HG03460 (cell line): ENCODE data around the gene GOLGA6L10.
A peak's percentile ranks its signal among the peaks of the same experiment; 100 is the strongest.
"Not testable (repeated sequence)": the region's sequence is repeated elsewhere in the genome, so short reads cannot be mapped to it uniquely, and the experiment has no call there.

Source experiments
- ATAC-seq: cut with Tn5 transposase; IDR thresholded peaks from one replicate; pipeline ENCODE4 v1.9.1; 2021; ENCODE audit not compliant: unreplicated experiment

The GOLGA6L10 gene, protein sequence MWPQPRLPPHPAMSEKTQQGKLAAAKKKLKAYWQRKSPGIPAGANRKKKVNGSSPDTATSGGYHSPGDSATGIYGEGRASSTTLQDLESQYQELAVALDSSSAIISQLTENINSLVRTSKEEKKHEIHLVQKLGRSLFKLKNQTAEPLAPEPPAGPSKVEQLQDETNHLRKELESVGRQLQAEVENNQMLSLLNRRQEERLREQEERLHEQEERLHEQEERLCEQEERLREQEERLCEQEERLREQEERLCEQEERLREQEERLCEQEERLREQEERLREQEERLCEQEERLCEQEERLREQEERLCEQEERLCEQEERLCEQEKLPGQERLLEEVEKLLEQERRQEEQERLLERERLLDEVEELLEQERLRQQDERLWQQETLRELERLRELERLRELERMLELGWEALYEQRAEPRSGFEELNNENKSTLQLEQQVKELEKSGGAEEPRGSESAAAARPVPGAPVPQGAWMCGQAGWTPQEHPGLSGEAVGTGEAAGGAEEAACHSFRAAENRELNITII

DNA sequence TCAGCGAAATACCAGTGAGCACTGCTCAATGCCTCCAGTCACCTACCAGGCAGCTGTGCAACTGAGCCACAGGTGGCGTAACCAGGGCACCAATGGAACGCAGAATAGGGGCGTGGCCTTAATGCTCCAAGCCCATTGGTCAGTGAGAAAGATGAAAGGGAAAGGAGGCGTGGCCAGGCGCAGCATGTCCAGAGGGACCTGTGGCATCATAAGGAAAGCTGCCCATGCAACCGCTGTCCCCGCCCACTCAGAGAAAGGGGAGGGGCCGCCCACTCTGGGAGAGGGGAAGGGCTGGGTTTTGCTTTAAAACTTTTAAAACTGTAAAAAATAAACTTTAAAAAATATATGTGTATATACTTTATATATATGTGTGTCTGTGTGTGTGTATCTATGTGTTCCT, at the start of gene GOLGA6L10:
Gene GOLGA6L10, minus strand, starts transcription at position 101 of the 400 bp plus-strand sequence. Its CDS starts 100 bp downstream, at position 1.
- ATAC-seq = not testable (repeated sequence)

DNA sequence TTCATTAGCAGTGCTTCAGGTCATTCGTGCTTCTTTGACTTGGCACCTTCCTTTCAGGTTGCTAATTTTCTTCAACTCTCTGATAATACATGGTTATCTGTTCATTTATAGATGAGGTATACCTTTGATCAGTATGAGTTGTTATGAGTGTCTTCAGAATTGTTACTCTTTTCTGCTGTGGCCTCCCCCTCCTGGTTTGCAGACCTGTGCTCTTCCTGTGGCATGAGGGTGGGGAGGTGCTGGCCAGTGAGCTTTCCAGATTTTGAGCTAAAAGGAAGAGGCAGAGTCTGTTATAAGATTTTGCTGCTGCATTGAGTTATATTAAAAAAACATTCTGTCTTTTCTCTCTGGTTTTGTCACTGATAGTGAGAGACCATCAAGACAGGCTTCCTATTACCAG, 49.5 kb upstream of the GOLGA6L10 start:
- ATAC-seq = peak; percentile 42

DNA sequence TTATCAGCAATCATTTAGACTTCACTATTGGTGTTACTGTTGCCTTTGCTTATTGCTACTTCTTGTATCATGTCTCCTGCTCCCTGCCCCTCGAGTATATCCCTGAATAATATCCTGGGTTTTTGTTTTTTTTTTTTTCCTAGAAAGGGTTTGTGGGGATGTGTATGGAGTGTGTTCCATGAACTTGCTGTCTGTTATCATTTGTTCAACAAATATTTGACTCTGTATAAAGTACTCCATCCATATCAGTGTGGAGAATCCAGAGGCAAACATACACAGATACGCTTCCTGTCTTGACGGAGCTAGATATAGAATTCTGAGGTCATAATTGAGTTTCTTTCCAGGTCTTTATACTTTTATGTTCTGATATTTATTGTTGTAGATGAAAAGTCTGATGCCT, 48.5 kb upstream of the GOLGA6L10 start:
- no peak for ATAC-seq

DNA sequence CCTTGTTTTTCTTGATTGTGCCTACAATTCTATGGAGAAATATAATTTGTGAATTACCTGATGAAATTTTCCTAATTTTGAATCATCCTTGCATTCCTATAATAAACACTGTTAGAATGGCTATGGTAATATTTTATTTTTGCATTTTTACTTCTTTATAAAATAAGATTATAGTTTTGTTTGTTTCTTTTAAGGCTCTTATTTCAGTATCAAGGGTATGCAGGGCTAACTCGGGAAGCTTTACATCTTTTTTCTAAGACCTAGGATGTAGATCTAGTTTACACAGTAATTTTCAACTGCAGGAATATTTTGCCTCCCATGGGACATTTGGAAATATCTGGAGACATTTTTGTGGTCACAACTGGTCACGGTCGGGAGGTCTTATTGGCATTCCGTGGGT, 46.5 kb upstream of the GOLGA6L10 start:
- not testable (repeated sequence) for ATAC-seq

DNA sequence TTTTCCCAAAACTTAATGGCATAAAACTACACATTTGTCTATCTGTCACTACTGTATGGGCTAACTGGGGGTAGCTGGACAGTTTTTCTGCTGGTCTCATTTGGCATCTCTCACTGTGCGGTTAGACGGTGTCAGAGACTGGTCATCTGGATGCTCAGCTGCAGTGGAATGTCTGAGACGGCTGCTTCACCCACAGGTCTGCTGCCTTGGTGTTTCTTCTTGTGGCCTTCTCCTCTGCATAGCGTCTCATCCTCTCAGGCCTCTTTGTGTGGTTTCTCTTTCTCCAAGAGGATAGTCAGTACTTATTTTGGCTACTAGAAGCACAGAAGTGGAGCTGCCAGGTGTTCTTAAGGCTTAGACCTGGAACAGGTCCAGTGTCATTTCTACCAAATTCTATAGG, 44.4 kb upstream of the GOLGA6L10 start:
- ATAC-seq = no peak

DNA sequence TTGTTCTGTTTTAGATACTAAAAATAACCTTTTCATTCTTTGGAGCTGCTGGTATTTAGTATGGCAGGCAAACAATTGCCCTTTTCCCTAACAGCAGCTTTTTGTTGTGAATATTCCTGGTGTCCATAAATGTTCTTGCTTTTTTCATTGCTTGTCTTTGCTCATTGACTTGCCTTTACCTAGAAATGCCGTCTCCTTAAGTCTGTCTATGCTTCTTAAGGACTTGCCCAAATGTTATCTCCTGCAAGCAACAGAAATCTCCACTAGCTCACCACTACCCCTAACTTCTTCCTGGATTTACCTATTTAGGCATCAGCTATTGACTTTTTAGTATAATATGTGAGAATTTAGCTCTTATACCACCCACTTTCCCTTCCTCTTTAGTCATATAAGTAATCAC, 42.8 kb upstream of the GOLGA6L10 start:
- not testable (repeated sequence) for ATAC-seq

DNA sequence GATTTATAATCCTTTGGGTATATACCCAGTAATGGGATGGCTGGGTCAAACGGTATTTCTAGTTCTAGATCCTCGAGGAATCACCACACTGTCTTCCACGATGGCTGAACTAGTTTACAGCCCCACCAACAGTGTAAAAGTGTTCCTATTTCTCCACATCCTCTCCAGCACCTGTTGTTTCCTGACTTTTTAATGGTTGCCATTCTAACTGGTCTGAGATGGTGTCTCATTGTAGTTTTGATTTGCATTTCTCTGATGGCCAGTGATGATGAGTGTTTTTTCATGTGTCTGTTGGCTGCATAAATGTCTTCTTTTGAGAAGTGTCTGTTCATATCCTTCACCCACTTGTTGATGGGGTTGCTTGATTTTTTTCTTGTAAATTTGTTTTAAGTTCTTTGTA, 40.9 kb upstream of the GOLGA6L10 start:
- not testable (repeated sequence) for ATAC-seq

DNA sequence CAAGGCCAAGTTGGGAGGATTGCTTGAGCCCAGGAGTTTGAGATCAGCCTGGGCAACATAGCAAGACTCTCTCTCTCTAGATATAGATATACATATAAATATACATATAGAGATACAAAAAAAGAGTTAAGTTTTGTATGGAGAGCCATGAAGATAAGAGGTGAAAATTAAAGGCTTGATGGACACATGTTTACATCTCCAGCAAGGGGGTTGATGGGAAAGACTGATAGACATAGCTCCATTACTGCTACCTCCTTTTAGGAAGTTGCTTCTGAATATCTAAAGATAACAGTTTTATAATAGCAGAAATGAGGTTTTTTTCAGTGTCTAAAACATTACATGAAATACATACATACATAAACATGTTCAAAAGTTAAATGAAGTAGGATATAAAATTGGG, 37.9 kb upstream of the GOLGA6L10 start:
- not testable (repeated sequence) for ATAC-seq

DNA sequence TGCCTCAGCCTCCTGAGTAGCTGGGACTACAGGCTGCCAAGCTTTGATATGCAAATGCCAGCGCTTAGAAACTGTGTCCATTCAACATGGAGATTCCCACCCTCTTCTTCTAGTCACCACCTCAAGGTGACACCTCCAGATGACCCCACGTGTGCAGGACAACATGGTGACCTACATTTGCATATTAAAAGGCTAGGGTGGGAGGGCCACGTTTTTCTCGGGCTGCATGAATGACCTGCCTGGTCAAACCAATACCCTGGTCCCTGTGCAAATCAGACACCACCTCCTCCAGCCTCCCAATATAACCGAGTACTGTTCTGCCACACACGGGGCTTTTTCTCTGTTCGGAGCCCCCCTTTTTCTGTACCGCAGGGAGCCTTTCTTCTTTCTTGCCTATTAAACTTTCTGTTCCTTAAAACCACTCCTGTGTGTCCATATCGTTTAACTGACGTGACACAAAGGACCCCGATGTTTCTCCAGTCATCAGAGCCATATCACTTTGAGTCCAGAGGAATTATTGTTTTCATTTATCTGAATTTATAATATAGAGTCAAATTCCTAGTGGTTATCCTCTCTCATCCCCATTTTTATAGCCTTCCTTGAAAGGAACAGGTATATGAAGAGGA, 32.2 kb upstream of the GOLGA6L10 start:
- ATAC-seq = not testable (repeated sequence)

DNA sequence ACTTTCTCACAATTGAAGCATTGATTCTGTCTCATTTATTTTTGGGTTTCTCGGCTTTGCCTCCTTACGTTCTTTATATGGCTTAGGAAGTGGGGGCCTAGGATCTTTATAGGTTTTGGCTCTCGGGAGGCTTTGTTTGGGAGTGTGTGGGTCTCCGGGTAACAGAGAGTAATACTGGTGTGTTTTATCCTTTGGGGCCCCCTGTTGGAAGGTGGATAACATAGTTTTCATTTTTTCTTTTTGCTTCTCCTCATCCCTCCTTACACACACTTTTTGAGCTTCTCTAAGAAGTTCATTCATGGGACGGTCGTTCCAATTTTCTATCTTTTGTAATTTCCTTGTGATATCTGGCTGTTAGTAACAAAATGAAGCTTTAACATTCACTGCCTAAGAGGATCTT, 30.3 kb upstream of the GOLGA6L10 start:
- ATAC-seq = not testable (repeated sequence)

DNA sequence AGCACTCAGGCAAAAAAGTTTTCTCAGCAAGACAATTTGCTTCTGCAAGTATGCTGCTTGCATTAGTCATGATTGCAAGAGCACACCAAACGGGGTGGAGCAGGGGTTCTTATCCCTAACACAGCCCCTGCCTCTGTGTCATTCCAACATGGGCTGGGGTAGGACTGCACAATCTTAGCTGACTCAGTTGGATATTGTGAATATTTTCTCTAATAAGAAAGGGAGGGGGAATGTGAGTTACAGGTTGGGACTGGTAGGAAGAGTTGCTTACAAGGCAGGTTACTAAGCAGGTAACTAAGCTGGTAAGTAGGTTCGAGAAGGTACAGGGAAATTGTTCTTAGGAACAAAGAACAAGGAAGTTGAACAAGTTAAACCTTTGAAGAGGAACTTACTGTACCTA, 24.4 kb upstream of the GOLGA6L10 start:
- ATAC-seq = not testable (repeated sequence)

DNA sequence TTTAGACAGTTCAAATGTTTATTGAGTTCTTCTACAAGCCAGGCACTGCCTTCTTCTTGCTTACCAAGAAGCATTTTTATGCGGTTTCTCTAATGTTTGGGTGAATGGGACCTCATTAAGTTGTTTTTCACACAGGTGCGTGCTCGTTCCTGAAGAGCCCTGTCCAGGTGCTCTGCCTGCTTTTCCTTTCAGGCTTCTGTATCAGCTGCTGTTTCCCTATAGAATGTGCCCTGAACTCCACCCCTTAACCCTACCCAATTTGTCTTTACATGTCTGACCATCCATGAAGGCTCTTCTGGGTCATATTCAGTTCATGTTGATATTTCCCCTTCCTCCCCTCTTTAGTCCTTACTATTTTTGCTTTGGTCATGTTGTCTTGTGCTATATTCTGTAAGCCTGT, 22.4 kb upstream of the GOLGA6L10 start:
- ATAC-seq = no peak

DNA sequence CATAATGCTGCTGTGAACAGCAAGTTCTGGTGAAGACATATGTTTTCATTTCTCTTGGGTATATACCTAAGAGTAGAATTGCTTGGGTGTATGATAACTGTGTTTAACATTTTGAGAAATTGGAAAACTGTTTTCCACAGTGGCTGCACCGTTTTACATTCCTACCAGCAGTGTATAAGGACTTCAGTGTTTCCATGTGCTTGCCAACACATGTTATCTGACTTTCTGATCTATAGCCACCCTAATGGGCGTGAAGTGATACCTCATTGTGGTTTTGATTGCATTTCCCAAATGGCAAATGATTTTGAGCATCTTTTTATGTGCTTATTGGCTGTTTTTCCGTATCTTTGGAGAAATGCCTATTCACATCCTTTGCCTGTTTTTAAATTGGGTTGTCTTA, 18.5 kb upstream of the GOLGA6L10 start:
- not testable (repeated sequence) for ATAC-seq

DNA sequence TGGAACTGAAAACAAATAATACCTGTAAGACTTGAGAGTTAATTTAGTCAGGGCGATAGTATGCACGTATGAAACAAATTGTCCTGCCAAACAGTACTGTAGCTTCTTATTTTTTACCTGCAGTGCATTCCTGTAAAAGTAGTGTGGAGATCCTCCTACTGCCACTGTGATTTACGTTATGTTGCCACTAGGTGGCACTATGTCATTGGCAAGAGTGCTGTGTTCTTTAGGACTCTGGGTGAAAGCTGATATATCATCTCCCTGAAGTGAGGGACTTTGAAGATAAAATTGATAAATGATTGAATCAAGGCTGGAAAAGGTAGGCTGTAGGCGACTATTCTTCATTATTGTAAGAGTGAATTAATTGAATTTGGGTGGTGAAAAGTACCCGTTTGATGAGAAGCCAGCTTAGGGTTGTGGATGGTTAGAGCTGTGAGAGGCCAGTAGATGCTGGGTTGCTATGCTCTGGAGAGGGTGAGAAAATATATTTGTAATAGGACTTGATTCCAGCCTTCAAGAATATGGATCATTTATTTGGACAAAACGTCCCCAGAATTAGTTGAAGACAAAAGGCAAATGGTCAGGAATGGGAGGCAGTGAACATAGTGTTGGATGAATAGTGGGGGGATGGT, 16.5 kb upstream of the GOLGA6L10 start:
- peak; percentile 91 for ATAC-seq

DNA sequence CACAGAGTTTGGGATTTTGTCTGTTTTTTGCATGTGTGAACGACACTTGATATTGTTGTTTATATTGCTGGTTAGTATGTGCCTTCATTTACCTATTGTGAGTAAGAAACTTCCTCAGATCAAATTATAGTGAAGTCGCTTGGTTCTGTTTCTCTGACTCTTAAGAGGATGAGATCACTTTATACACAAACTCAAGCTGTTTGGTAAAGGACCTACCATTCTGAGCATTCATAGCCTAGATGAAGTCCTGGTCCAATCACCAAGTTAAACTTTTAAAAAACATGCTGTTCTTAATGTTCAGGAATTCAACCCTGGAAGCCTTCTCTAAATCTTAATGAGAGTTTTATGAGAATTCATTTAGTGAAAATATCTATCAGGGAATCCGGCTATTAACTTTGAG, 15.3 kb upstream of the GOLGA6L10 start:
- ATAC-seq = not testable (repeated sequence)

DNA sequence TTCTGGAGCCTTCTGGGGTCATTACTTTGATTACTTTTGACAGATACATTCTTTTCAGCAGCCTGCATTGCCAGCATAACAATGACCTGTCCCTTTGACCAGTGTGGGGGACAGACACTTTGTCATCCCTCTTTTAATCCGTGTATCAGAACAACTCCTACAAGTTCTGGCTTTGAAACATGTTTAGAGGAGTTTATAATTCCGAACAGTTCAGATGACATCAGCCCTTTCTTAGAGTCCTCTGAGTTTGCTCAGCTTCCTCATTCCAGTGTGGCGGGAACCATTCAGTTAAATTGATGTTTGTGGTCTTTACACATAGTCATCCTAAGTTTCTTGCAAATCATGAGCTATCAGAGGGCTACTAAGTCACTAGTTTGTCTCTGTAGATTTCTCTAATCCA, 13.5 kb upstream of the GOLGA6L10 start:
- ATAC-seq = not testable (repeated sequence)

DNA sequence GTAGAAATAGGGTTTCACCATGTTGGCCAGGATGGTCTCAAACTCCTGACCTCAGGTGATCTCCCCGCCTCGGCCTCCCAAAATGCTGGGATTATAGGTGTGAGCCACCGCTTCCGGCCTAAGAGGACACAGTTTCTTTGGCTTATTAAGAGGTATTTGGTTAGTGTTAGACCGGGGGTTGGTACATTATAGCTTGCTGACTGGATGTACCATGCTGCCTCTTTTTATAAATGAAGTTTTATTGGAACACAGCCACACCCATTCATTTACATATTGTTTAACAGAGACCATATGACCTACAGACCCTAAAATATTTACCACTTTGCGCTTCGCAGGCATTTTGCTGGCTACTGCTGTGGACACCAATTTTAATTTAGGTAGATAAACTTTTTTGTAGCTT, 11.3 kb upstream of the GOLGA6L10 start:
- not testable (repeated sequence) for ATAC-seq

DNA sequence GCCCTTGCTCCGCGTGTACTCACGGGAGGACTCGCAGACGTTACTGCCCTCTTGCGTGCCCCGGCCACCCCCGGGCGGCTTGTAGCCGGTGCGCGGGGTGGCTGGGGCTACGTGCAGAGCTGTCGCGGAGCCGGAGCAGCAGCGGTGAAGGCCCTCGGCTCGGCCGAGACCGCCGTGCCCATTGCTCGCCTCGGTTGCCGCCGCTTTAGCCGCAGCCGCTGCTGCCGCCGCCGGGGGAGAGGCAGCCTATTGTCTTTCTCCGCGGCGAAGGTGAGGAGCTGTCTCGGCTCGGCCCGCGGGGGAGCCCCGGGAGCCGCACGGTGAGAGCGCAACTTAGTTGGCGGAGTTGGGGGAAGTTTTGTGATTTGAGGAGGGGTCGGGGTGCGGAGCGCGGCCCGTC, 5.8 kb upstream of the GOLGA6L10 start:
- ATAC-seq = not testable (repeated sequence)

DNA sequence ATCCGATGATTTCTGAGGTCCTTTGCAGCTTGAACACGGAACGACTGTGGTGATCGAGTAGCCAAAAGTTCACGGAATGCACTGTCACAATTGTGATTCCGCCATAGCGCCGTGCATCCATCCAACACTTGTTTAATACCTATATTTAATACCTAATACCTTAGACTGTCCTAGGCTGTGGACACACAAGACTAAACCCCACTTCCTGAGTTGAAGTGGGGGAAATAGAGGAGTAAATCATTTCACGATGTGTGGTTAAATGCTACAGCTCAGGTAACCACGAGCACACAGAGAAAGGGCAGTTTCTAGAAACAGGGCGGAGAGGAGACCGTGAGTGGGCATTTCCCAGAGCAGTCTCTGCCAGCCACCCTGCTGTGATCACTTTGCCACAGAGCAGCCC, 5.3 kb upstream of the GOLGA6L10 start:
- not testable (repeated sequence) for ATAC-seq

DNA sequence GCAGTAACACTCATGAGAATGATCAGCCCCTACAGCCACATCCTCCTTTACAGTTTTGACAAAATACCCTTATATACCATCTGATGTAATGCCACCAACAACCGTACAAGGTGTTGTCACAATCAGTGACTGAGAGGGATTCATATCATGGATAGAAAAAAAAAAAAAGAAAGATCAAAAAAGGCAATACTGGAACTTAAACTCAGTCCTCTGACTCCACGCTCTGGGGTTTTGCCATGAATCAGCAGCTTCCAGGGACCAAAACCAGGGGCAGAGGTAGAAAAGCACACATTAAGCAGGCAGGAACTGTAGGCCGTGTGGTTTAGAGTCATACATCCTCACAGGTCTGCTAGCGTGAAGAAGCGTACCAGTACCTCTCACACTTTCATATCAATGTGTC, 1.6 kb downstream of the GOLGA6L10 start:
- ATAC-seq = not testable (repeated sequence)

DNA sequence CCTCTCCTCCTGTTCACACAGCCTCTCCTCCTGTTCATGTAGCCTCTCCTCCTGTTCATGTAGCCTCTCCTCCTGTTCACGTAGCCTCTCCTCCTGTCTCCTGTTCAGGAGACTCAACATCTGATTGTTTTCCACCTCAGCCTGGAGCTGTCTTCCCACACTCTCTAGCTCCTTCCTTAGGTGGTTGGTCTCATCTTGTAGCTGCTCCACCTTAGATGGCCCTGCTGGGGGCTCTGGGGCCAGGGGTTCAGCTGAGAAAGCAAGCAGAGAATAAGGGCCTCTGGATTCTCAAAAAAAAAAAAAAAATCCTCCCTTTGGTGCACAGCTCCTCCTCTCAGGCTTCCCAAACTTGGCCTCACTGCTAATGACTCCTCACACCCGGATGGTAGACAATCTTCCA, 4.1 kb downstream of the GOLGA6L10 start:
- ATAC-seq = not testable (repeated sequence)

DNA sequence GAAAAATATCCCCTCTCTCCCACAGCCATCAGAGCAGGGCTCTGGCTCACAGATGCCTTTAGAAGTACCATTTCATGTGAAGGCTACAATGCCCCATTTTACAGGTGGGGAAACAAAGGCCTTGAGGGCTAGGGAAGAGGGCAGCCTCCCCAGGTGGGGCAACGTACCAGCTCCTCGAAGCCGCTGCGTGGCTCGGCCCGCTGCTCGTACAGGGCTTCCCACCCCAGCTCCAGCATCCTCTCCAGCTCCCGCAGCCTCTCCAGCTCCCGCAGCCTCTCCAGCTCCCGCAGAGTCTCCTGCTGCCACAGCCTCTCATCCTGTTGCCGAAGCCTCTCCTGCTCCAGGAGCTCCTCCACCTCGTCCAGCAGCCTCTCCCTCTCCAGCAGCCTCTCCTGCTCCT, 4.9 kb downstream of the GOLGA6L10 start:
- ATAC-seq = not testable (repeated sequence)
